ENCODE results near the gene PVALEF. TPM values are rescaled to one million over a fixed set of nuclear protein-coding genes. Genes with fewer than 3 reads are reported as not detected.

PVALEF gene
- total and polyA plus RNA-seq, 2 donors (not counting 3 experiments of a cell fraction or from before 2014, with no cell fraction given) = not detected

- H3K9me3 ChIP-seq (replicated peaks; ENCODE audit: control insufficient read depth, insufficient read depth, low read length) = no peaks in the 10 kb centered on the region
- H3K4me2 ChIP-seq (ENCODE audit: insufficient read depth, low read length) = no peak overlapping the region
- FAIRE-seq = no peak
- dilution Hi-C loops (cut with MboI; ENCODE audit: extremely low pct_ligation_motif_present, low sequenced_read_pairs) = no loop called here
- ChIA-PET CTCF (interaction anchor here (1.1 kb wide), 1 partner anchor 37 kb away, joined by 4 read pairs; no protein-coding TSS in a partner anchor), POLR2A (no interaction called here)
- H3K4me1 ChIP-seq (ENCODE audit: control insufficient read depth, extremely low read depth, insufficient read depth, low read length) = peaks cover 4% of the 10 kb centered on the region
- H3K9ac ChIP-seq (replicated peaks; ENCODE audit: extremely low read depth, insufficient read depth, low read length) = no peak overlapping the region
- H3K27ac ChIP-seq (ENCODE audit: insufficient read depth, low read depth, low read length) = no peak overlapping the region
- BruUV-seq (replicated peaks) = no TSS peak
- peaks cover 5 to 6% of the 10 kb centered on the region in 2 experiments for H3K27me3 ChIP-seq (ENCODE audit: control insufficient read depth in 2 of 2, insufficient read depth in 2 of 2, low read length in 2 of 2)
- H2AFZ ChIP-seq (ENCODE audit: low read depth, low read length) = no peak overlapping the region
- DNase-seq (ENCODE audit: low read depth, low spot score) = no peak
- no peaks in the 10 kb centered on the region for H3K9me1 ChIP-seq (replicated peaks; ENCODE audit: control insufficient read depth, extremely low read depth, insufficient read depth, low read length)
- no peaks in the 10 kb centered on the region for H3K79me2 ChIP-seq (ENCODE audit: control insufficient read depth, insufficient read depth, low read length)
- no peak overlapping the region for H3K4me3 ChIP-seq (replicated peaks in 1 of 3; ENCODE audit: insufficient read depth in 1 of 3, low read depth in 1 of 3, low read length in 3 of 3)
- TF ChIP-seq POLR2A (IDR thresholded peaks at IDR 0.05; ENCODE audit: low read depth, low read length) (no peak), MAX (IDR thresholded peaks at IDR 0.05; ENCODE audit: insufficient read depth, insufficient read length) (no peak), POLR2AphosphoS5 (IDR thresholded peaks at IDR 0.05; ENCODE audit: insufficient read depth, low read depth, low read length) (no peak), EZH2 (IDR thresholded peaks at IDR 0.05; ENCODE audit: borderline replicate concordance, low read depth, low read length, severe bottlenecking) (no peak), JUN (IDR thresholded peaks at IDR 0.05; ENCODE audit: borderline replicate concordance, insufficient read depth, insufficient read length, low read depth) (no peak), GATA2 (IDR thresholded peaks at IDR 0.05; ENCODE audit: insufficient read depth, insufficient read length, low read depth, low read length) (no peak), MYC (IDR thresholded peaks at IDR 0.05; ENCODE audit: low read depth, low read length) (no peak), FOS (IDR thresholded peaks at IDR 0.05; ENCODE audit: borderline replicate concordance, insufficient read depth, low read length) (no peak), CTCF (IDR thresholded peaks at IDR 0.05; ENCODE audit: extremely low read depth in 1 of 2, insufficient read depth in 1 of 2, low read depth in 1 of 2, low read length in 2 of 2) (no peak)
- intact Hi-C loops (cut with micrococcal nuclease) = no loop called here
- no peaks in the 10 kb centered on the region for H3K36me3 ChIP-seq (ENCODE audit: control insufficient read depth in 2 of 2, extremely low read depth in 1 of 2, insufficient read depth in 2 of 2, low read length in 2 of 2)
- no peaks in the 10 kb centered on the region for H4K20me1 ChIP-seq (replicated peaks; ENCODE audit: control insufficient read depth, extremely low read depth, insufficient read depth, low read length)
Observed at GRCh38 chr17:81163703-81164370, 1.5 kb upstream of the PVALEF start.
